Measurements from ENCODE around the gene CEP350.
"Not testable (repeated sequence)": the region's sequence is repeated elsewhere in the genome, so short reads cannot be mapped to it uniquely, and the experiment has no call there.

CEP350 gene

GRCh38 chr1:180003026-180003695 is 48.6 kb downstream of the CEP350 start:
- peak; percentile 25 for DNase-seq (ENCODE audit: low spot score)
- in situ Hi-C loops (cut with MboI; ENCODE audit: low sequenced_read_pairs, unreplicated experiment): no loop called here
- TF ChIP-seq, protein P1, sequence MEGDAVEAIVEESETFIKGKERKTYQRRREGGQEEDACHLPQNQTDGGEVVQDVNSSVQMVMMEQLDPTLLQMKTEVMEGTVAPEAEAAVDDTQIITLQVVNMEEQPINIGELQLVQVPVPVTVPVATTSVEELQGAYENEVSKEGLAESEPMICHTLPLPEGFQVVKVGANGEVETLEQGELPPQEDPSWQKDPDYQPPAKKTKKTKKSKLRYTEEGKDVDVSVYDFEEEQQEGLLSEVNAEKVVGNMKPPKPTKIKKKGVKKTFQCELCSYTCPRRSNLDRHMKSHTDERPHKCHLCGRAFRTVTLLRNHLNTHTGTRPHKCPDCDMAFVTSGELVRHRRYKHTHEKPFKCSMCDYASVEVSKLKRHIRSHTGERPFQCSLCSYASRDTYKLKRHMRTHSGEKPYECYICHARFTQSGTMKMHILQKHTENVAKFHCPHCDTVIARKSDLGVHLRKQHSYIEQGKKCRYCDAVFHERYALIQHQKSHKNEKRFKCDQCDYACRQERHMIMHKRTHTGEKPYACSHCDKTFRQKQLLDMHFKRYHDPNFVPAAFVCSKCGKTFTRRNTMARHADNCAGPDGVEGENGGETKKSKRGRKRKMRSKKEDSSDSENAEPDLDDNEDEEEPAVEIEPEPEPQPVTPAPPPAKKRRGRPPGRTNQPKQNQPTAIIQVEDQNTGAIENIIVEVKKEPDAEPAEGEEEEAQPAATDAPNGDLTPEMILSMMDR (IDR thresholded peaks at IDR 0.05; ENCODE audit: borderline replicate concordance, control extremely low read depth, extremely low read depth, insufficient read depth, missing control alignments): no peak

DNA sequence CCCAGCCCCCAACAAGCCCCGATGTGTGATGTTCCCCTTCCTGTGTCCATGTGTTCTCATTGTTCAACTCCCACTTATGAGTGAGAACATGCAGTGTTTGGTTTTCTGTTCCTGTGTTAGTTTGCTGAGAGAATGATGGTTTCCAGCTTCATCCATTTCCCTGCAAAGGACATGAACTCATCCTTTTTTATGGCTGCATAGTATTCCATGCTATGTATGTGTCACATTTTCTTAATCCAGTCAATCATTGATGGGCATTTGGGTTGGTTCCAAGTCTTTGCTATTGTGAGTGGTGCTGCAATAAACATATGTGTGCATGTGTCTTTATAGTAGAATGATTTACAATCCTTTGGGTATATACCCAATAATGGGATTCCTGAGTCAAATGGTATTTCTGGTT is 52.2 kb downstream of the CEP350 start:
- DNase-seq (ENCODE audit: low spot score); in situ Hi-C loops (cut with MboI; ENCODE audit: low sequenced_read_pairs, unreplicated experiment): not testable (repeated sequence)

DNA sequence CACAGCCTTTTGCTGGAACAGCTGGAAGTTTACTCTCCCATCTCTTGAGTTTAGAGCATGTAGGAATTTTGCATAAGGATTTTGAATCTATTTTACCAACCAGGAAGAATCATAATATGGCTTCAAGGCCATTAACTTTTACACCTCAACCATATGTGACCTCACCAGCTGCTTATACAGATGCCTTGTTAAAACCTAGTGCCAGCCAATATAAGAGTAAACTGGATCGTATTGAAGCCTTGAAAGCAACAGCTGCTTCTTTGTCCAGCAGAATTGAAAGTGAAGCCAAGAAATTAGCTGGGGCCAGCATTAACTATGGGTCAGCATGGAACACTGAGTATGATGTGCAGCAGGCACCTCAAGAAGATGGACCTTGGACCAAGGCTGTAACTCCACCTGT is 65.4 kb downstream of the CEP350 start:
- TF ChIP-seq, protein P1 (IDR thresholded peaks at IDR 0.05; ENCODE audit: borderline replicate concordance, control extremely low read depth, extremely low read depth, insufficient read depth, missing control alignments): no peak
- no peak for DNase-seq (ENCODE audit: low spot score)
- in situ Hi-C loops (cut with MboI; ENCODE audit: low sequenced_read_pairs, unreplicated experiment): no loop called here

- in situ Hi-C loops (cut with MboI; ENCODE audit: low sequenced_read_pairs, unreplicated experiment): no loop called here
- no peak for DNase-seq (ENCODE audit: low spot score)
- TF ChIP-seq, protein P1 (IDR thresholded peaks at IDR 0.05; ENCODE audit: borderline replicate concordance, control extremely low read depth, extremely low read depth, insufficient read depth, missing control alignments): no peak
Measured at GRCh38 chr1:180026556-180026955, 71.9 kb downstream of the CEP350 start.

DNA sequence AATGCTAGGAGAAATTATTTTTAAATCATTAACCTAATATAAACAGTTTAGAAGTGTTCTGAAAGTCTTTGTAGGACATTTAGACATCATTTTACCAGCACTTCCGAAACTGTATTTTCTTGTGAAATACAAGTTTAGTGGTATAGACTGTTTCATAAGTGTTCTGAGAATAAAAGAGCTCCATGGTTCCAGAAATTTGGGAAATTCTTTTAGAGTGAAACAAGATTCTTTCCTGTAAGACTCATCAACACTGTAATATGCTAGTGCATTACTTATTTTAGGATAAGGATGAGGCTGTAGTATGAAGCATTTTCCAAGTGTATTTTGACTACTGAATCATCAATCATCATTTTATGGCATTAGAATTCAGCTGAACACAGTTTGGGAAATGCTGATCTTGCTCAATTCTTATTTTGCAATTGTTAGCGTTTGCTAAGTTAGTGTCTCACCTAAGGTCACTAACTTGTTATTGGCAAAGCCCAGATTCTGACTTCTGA is 73.4 kb downstream of the CEP350 start:
- in situ Hi-C loops (cut with MboI; ENCODE audit: low sequenced_read_pairs, unreplicated experiment): no loop called here
- TF ChIP-seq, protein P1 (IDR thresholded peaks at IDR 0.05; ENCODE audit: borderline replicate concordance, control extremely low read depth, extremely low read depth, insufficient read depth, missing control alignments): no peak
- DNase-seq (ENCODE audit: low spot score): no peak

DNA sequence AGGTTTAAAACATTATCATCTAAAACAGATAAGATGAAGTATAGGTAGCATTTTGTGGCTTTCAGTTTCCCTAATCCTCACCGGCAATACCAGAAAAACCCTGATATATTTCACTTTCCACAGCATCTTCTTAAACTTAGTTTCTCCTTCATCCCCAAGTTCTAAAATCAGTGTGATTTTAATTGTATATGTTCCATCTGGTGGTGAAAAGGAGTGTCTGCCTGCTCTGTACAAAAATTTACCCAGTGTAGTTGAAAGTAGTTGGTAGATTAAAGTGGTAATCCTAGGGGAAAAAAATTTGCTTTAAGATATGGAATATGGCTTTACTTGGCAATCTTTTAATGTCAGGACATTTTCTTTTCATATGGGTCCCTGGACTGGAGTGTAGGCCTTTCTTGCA is 74.3 kb downstream of the CEP350 start:
- in situ Hi-C loops (cut with MboI; ENCODE audit: low sequenced_read_pairs, unreplicated experiment): no loop called here
- TF ChIP-seq, protein P1 (IDR thresholded peaks at IDR 0.05; ENCODE audit: borderline replicate concordance, control extremely low read depth, extremely low read depth, insufficient read depth, missing control alignments): peak; percentile 14
- no peak for DNase-seq (ENCODE audit: low spot score)

GRCh38 chr1:180029524-180030135 is 75.0 kb downstream of the CEP350 start:
- in situ Hi-C loops (cut with MboI; ENCODE audit: low sequenced_read_pairs, unreplicated experiment): no loop called here
- TF ChIP-seq, protein P1 (IDR thresholded peaks at IDR 0.05; ENCODE audit: borderline replicate concordance, control extremely low read depth, extremely low read depth, insufficient read depth, missing control alignments): no peak
- DNase-seq (ENCODE audit: low spot score): no peak
